T-helper 1 cell treated with Interleukin-12 subunit alpha and Interleukin-12 subunit beta and Interleukin-4 antibody, amounts not matched to agents 30 μg/mL and 1 μg/mL, for 36 hours (primary cell): Measurements from ENCODE around the gene SEMA3D.

Experiments
- H3K27ac Mint-ChIP-seq: one replicate; pipeline ENCODE4 v1.8.0; 2021; ENCODE audit warnings: mild to moderate bottlenecking, mixed read lengths
- H3K27me3 Mint-ChIP-seq: one replicate; pipeline ENCODE4 v1.8.0; 2021; ENCODE audit warnings: low read depth, mixed read lengths
- H3K36me3 Mint-ChIP-seq: one replicate; pipeline ENCODE4 v1.8.0; 2021; ENCODE audit warnings: low read depth, mixed read lengths
- H3K4me1 Mint-ChIP-seq: one replicate; pipeline ENCODE4 v1.8.0; 2021; ENCODE audit warnings: low read depth, mixed read lengths
- H3K4me3 Mint-ChIP-seq: one replicate; pipeline ENCODE4 v1.8.0; 2021; ENCODE audit warnings: mild to moderate bottlenecking, moderate library complexity, mixed read lengths
- H3K9me3 Mint-ChIP-seq: one replicate; pipeline ENCODE4 v1.8.0; 2021; ENCODE audit warnings: mixed read lengths

SEMA3D gene

GRCh38 chr7:85125651-85126131, 61.2 kb downstream of the SEMA3D start:
- Mint-ChIP-seq H3K4me3 (no peak overlapping the region), H3K4me1 (no peaks in the 10 kb centered on the region), H3K36me3 (no peaks in the 10 kb centered on the region), H3K9me3 (no peaks in the 10 kb centered on the region), H3K27me3 (no peaks in the 10 kb centered on the region), H3K27ac (no peak overlapping the region)

- no peaks in the 10 kb centered on the region for H3K36me3 Mint-ChIP-seq
- H3K9me3 Mint-ChIP-seq: no peaks in the 10 kb centered on the region
- H3K27ac Mint-ChIP-seq: no peak overlapping the region
- no peaks in the 10 kb centered on the region for H3K4me1 Mint-ChIP-seq
- H3K4me3 Mint-ChIP-seq: no peak overlapping the region
- no peaks in the 10 kb centered on the region for H3K27me3 Mint-ChIP-seq
Observed at GRCh38 chr7:85125176-85125575, 61.7 kb downstream of the SEMA3D start.

DNA sequence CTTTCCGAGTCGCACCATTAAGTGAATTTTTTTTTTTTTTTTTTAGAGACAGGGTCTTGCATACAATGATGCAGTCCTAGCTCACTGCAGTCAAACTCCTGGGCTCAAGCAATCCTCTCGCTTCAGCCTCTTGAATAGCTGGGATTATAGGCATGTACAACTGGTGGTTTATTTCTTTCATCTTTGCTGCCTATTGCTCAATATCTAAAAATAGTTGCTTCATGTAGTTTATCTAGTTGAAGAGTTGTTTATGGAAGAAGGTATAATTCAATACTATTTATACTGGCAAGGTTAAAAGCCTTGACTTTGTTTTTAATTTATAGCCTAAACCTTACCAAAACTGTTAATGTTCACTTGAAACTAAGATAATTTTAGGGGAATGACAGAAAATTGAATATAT, 66.9 kb downstream of the SEMA3D start:
- Mint-ChIP-seq H3K9me3 (no peaks in the 10 kb centered on the region), H3K27ac (no peak overlapping the region)

DNA sequence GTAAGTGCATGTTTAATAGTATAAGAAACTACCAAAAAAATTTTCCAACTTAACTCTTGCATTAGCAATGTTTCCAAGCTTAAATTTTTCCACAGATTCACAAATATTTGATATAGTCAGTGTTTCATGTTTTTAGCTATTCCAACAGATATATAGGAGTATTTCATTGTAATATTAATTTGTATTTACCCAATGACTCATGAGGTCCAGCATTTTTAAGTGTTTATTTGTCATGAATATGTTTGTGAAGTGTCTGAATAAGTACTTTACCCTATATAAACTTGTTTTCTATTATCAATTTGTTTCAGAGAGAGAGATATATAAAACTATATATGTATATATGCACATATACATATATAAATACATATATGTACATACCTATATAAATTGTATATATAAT, 71.0 kb downstream of the SEMA3D start:
- H3K4me1 Mint-ChIP-seq: no peaks in the 10 kb centered on the region
- H3K27me3 Mint-ChIP-seq: no peaks in the 10 kb centered on the region
- H3K4me3 Mint-ChIP-seq: no peak overlapping the region
- H3K9me3 Mint-ChIP-seq: no peaks in the 10 kb centered on the region
- H3K27ac Mint-ChIP-seq: no peak overlapping the region
- no peaks in the 10 kb centered on the region for H3K36me3 Mint-ChIP-seq

More for the DNA sequence above, 66.9 kb downstream of the SEMA3D start:
- no peaks in the 10 kb centered on the region for H3K27me3 Mint-ChIP-seq
- H3K4me1 Mint-ChIP-seq: no peaks in the 10 kb centered on the region
- no peak overlapping the region for H3K4me3 Mint-ChIP-seq
- H3K36me3 Mint-ChIP-seq: no peaks in the 10 kb centered on the region

- H3K36me3 Mint-ChIP-seq: no peaks in the 10 kb centered on the region
- H3K27me3 Mint-ChIP-seq: no peaks in the 10 kb centered on the region
- no peaks in the 10 kb centered on the region for H3K9me3 Mint-ChIP-seq
- no peaks in the 10 kb centered on the region for H3K4me1 Mint-ChIP-seq
- H3K27ac Mint-ChIP-seq: no peak overlapping the region
- no peak overlapping the region for H3K4me3 Mint-ChIP-seq
Observed at GRCh38 chr7:85115006-85115405, 71.8 kb downstream of the SEMA3D start.

- no peaks in the 10 kb centered on the region for H3K9me3 Mint-ChIP-seq
- H3K36me3 Mint-ChIP-seq: no peaks in the 10 kb centered on the region
- no peak overlapping the region for H3K4me3 Mint-ChIP-seq
- H3K4me1 Mint-ChIP-seq: no peaks in the 10 kb centered on the region
- no peak overlapping the region for H3K27ac Mint-ChIP-seq
- H3K27me3 Mint-ChIP-seq: no peaks in the 10 kb centered on the region
Observed at GRCh38 chr7:85114342-85114741, 72.5 kb downstream of the SEMA3D start.

- no peaks in the 10 kb centered on the region for H3K4me1 Mint-ChIP-seq
- no peaks in the 10 kb centered on the region for H3K9me3 Mint-ChIP-seq
- H3K27me3 Mint-ChIP-seq: no peaks in the 10 kb centered on the region
- H3K27ac Mint-ChIP-seq: no peak overlapping the region
- no peak overlapping the region for H3K4me3 Mint-ChIP-seq
- H3K36me3 Mint-ChIP-seq: no peaks in the 10 kb centered on the region
Observed at GRCh38 chr7:85111761-85112160, 75.1 kb downstream of the SEMA3D start.

- Mint-ChIP-seq H3K36me3 (no peaks in the 10 kb centered on the region), H3K27me3 (peaks cover 3% of the 10 kb centered on the region), H3K9me3 (no peaks in the 10 kb centered on the region), H3K4me1 (no peaks in the 10 kb centered on the region), H3K4me3 (no peak overlapping the region), H3K27ac (no peak overlapping the region)
Observed at GRCh38 chr7:85106719-85107118, 80.1 kb downstream of the SEMA3D start.

DNA sequence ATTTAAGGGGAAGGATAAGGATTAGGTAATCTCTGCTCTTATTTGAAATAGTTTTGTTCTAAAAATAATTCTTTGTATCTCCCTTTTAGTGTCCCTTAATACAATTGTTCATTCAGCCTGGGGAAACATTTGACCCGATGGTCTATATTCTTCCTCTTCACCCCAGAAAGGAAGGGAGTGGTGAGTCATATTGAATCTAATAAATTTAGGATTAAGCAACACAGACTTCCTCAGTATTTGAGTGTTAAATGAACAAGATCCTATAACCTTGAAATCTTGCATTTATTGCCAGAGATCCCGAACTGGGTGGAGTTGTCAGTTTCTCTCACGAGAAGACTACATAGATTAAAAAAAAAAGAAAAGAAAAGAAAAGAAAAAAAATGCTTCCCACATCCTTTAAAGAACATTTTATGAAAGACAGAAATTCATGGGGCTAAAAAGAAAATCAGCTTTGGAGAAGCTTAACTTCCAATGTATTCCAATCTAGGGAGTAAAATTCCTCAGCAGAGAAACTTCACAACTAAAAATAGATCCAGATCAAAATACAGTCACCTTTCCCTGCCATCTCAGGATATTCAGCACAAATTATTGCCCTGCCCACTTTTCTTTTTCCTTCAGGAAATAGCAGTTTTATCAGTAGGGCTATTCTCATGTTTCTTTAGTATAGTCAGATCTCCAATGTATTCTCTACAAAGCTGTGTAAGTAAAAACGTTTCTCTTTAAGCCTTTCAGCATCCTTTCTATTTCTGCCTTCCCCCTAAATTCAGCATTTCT, 82.2 kb downstream of the SEMA3D start:
- Mint-ChIP-seq H3K4me1 (no peaks in the 10 kb centered on the region), H3K27ac (no peak overlapping the region), H3K36me3 (no peaks in the 10 kb centered on the region), H3K27me3 (peaks cover 3% of the 10 kb centered on the region), H3K9me3 (no peaks in the 10 kb centered on the region), H3K4me3 (no peak overlapping the region)

- no peak overlapping the region for H3K27ac Mint-ChIP-seq
- H3K36me3 Mint-ChIP-seq: no peaks in the 10 kb centered on the region
- no peak overlapping the region for H3K4me3 Mint-ChIP-seq
- H3K27me3 Mint-ChIP-seq: peaks cover 3% of the 10 kb centered on the region
- no peaks in the 10 kb centered on the region for H3K9me3 Mint-ChIP-seq
- H3K4me1 Mint-ChIP-seq: no peaks in the 10 kb centered on the region
Observed at GRCh38 chr7:85103962-85104361, 82.9 kb downstream of the SEMA3D start.

DNA sequence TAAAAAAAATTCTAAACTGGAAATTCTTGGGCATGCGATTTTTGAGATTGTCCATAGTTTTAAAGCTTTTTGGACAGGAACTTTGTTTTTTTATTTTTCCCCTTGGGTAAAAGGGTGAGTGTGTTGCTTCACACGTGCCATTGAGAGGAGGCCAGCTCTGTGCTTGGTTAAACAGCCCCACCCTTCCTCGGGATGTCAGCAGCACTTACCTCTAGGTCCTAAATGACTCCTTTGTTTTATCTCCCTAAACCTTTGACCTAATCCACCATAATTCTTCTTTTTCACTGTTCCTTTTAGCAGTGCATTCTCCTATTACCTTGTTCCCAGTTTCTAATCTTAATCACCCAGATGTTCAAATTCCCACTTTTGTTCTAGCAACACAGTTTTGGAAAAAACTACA, 83.5 kb downstream of the SEMA3D start:
- Mint-ChIP-seq H3K27me3 (peaks cover 3% of the 10 kb centered on the region), H3K4me1 (no peaks in the 10 kb centered on the region), H3K4me3 (no peak overlapping the region), H3K36me3 (no peaks in the 10 kb centered on the region), H3K27ac (no peak overlapping the region), H3K9me3 (no peaks in the 10 kb centered on the region)

GRCh38 chr7:85102813-85103350, 84.0 kb downstream of the SEMA3D start:
- Mint-ChIP-seq H3K9me3 (no peaks in the 10 kb centered on the region), H3K27me3 (peaks cover 3% of the 10 kb centered on the region), H3K4me1 (no peaks in the 10 kb centered on the region), H3K36me3 (no peaks in the 10 kb centered on the region), H3K27ac (no peak overlapping the region), H3K4me3 (no peak overlapping the region)

DNA sequence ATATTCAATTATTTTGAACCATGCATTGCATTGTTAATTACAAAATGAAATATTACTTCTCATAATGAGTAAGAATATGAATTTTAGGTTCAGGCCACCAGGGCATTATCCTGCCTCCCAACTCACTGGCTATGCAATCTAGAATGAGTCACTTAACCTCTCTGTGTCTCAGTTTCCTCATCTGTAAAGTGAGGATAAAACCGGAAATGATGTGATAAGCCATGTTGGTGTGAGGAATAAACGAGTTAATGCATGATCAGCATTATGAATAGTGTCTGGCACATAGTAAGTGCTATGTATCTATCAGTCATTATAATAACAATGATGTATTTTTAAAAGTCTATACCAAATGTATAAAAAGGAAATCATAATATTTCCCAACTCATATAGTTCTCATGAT, 85.5 kb downstream of the SEMA3D start:
- Mint-ChIP-seq H3K27me3 (peaks cover 3% of the 10 kb centered on the region), H3K4me3 (no peak overlapping the region), H3K9me3 (no peaks in the 10 kb centered on the region), H3K4me1 (no peaks in the 10 kb centered on the region), H3K36me3 (no peaks in the 10 kb centered on the region), H3K27ac (no peak overlapping the region)

DNA sequence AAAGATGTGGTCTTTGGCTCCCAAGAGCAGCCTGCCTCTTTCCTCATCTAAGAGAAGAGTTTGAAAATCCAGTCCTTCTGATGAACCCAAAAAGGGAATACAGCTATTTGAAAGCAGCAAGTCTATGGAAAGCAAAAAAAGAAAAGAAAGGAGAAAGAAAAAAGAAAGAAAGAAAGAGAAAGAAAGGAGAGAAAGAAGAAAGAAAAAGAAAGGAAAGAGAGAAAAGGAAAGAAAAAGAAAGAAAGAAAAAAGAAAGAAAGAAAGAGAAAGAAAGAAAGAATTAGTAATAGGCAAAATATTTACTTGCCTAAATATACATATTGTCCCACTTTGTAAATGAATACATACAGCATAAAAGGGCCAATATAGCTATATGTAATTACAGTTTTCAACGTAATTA, 89.0 kb downstream of the SEMA3D start:
- no peaks in the 10 kb centered on the region for H3K9me3 Mint-ChIP-seq
- H3K36me3 Mint-ChIP-seq: no peaks in the 10 kb centered on the region
- no peak overlapping the region for H3K4me3 Mint-ChIP-seq
- H3K27me3 Mint-ChIP-seq: peaks cover 3% of the 10 kb centered on the region
- H3K4me1 Mint-ChIP-seq: no peaks in the 10 kb centered on the region
- no peak overlapping the region for H3K27ac Mint-ChIP-seq

DNA sequence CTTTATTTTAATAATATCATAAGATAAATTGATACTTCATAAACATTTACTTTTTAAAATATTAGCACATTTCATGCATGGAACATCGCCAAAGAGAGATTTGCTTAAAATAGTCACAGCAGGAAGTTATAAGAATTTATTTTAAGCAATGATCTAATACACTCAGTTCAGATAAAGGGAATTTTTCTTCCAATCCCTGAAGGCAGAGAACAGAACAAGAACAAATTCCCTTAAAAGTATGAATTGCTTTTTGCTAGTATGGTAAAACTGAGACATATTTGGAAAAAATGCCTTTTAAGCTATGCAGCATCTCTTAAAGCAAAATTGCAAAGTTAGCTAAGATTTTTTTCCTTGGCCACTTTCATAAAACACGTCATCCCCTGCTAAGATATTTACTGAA, 91.0 kb downstream of the SEMA3D start:
- Mint-ChIP-seq H3K36me3 (no peaks in the 10 kb centered on the region), H3K4me1 (no peaks in the 10 kb centered on the region), H3K27me3 (no peaks in the 10 kb centered on the region), H3K9me3 (no peaks in the 10 kb centered on the region), H3K4me3 (no peak overlapping the region), H3K27ac (no peak overlapping the region)
